HG03575 (cell line): ENCODE data around the gene GOLGA6C.
"Not testable (repeated sequence)": the region's sequence is repeated elsewhere in the genome, so short reads cannot be mapped to it uniquely, and the experiment has no call there.

Experiments
- ATAC-seq: cut with Tn5 transposase; IDR thresholded peaks from one replicate; pipeline ENCODE4 v1.9.1; 2021; ENCODE audit not compliant: unreplicated experiment, insufficient number of reproducible peaks, low FRiP score; ENCODE audit errors: extremely low read depth

GOLGA6C gene

GRCh38 chr15:75302753-75303152 lies 44.6 kb downstream of the GOLGA6C start:
- not testable (repeated sequence) for ATAC-seq

GRCh38 chr15:75306188-75306587 lies 48.1 kb downstream of the GOLGA6C start:
- ATAC-seq: no peak

GRCh38 chr15:75307778-75308390 lies 49.8 kb downstream of the GOLGA6C start:
- no peak for ATAC-seq

GRCh38 chr15:75309711-75310110 lies 51.6 kb downstream of the GOLGA6C start:
- no peak for ATAC-seq

- not testable (repeated sequence) for ATAC-seq
These were observed 54.4 kb downstream of the GOLGA6C start for GRCh38 chr15:75312548-75312947.

GRCh38 chr15:75313116-75313845 lies 55.1 kb downstream of the GOLGA6C start:
- ATAC-seq: no peak

GRCh38 chr15:75314552-75315290 lies 56.6 kb downstream of the GOLGA6C start:
- no peak for ATAC-seq

GRCh38 chr15:75319231-75319897 lies 61.2 kb downstream of the GOLGA6C start:
- not testable (repeated sequence) for ATAC-seq
